ENCODE results near the gene PLTP. TPM values are rescaled to one million over a fixed set of nuclear protein-coding genes. Genes with fewer than 3 reads are reported as not detected.

The PLTP gene
- total RNA-seq, 1 experiment from 2014 or later, result 61.5 TPM

GRCh38 chr20:45913116-45913515 lies 1.2 kb upstream of the PLTP start:
- Histone ChIP-seq H3K79me2 (ENCODE audit: low read length) (no peaks in the 10 kb centered on the region), H3K9ac (ENCODE audit: low read length) (no peak overlapping the region), H3F3A (ENCODE audit: low read length, unreplicated experiment) (no peaks in the 10 kb centered on the region), H3K27me3 (ENCODE audit: low read length) (no peaks in the 10 kb centered on the region), H3K27ac (ENCODE audit: low read length) (no peak overlapping the region), H3K4me1 (ENCODE audit: insufficient read depth, low read length) (0 out of 2 replicates have a peak, but pooled peaks cover 9% of the 10 kb centered on the region), H3K9me2 (replicated peaks; ENCODE audit: low read length) (no peaks in the 10 kb centered on the region), H3K4me2 (ENCODE audit: low read length) (no peak overlapping the region), H2AFZ (ENCODE audit: low read length) (no peak overlapping the region), H3K36me3 (ENCODE audit: low read depth, low read length) (no peaks in the 10 kb centered on the region), H3K4me3 (ENCODE audit: low read length) (no peak overlapping the region), H3K9me3 (ENCODE audit: low read length) (no peaks in the 10 kb centered on the region), H4K20me1 (ENCODE audit: low read length) (no peaks in the 10 kb centered on the region)
- ChIA-PET POLR2A (ENCODE audit: unreplicated experiment) (no interaction called here), CTCF (no interaction called here)
- no peak for ATAC-seq
- TF ChIP-seq EZH2 (IDR thresholded peaks at IDR 0.05; ENCODE audit: low read length, unreplicated experiment) (no peak), CTCF (conservative IDR thresholded peaks at IDR 0.05; ENCODE audit: low read depth, low read length) (no peak), EZH2phosphoT487 (IDR thresholded peaks at IDR 0.05; ENCODE audit: borderline replicate concordance, low read length) (no peak)
- no peak for DNase-seq
- intact Hi-C loops (cut with micrococcal nuclease), result no loop called here
- BruUV-seq (replicated peaks), result no TSS peak

GRCh38 chr20:45912344-45912682 lies 358 bp upstream of the PLTP start:
- Histone ChIP-seq H4K20me1 (ENCODE audit: low read length) (no peaks in the 10 kb centered on the region), H2AFZ (ENCODE audit: low read length) (peak overlapping the region; percentile 53), H3F3A (ENCODE audit: low read length, unreplicated experiment) (no peaks in the 10 kb centered on the region), H3K36me3 (ENCODE audit: low read depth, low read length) (no peaks in the 10 kb centered on the region), H3K9me3 (ENCODE audit: low read length) (no peaks in the 10 kb centered on the region), H3K4me3 (ENCODE audit: low read length) (peak overlapping the region; percentile 65), H3K4me1 (ENCODE audit: insufficient read depth, low read length) (0 out of 2 replicates have a peak, but pooled peaks cover 9% of the 10 kb centered on the region), H3K27ac (ENCODE audit: low read length) (no peak overlapping the region), H3K4me2 (ENCODE audit: low read length) (peak overlapping the region; percentile 84), H3K9ac (ENCODE audit: low read length) (peak overlapping the region; percentile 63), H3K27me3 (ENCODE audit: low read length) (no peaks in the 10 kb centered on the region), H3K9me2 (replicated peaks; ENCODE audit: low read length) (no peaks in the 10 kb centered on the region), H3K79me2 (ENCODE audit: low read length) (no peaks in the 10 kb centered on the region)
- DNase-seq, result no peak
- ChIA-PET POLR2A (ENCODE audit: unreplicated experiment) (interaction anchor here (0.5 kb wide), 1 partner anchor 23 kb away, joined by 5 read pairs; no protein-coding TSS in a partner anchor), CTCF (no interaction called here)
- BruUV-seq (replicated peaks), result no TSS peak
- ATAC-seq, result no peak
- TF ChIP-seq EZH2 (IDR thresholded peaks at IDR 0.05; ENCODE audit: low read length, unreplicated experiment), result no peak
- no peak for TF ChIP-seq EZH2phosphoT487 (IDR thresholded peaks at IDR 0.05; ENCODE audit: borderline replicate concordance, low read length)
- no peak for TF ChIP-seq CTCF (conservative IDR thresholded peaks at IDR 0.05; ENCODE audit: low read depth, low read length)
- intact Hi-C loops (cut with micrococcal nuclease), result no loop called here

GRCh38 chr20:45910670-45911485 lies 1.1 kb downstream of the PLTP start:
- Histone ChIP-seq H4K20me1 (ENCODE audit: low read length) (no peaks in the 10 kb centered on the region), H3K4me1 (ENCODE audit: insufficient read depth, low read length) (peaks cover 15% of the 10 kb centered on the region), H3K27ac (ENCODE audit: low read length) (peak overlapping the region; percentile 35), H3K9ac (ENCODE audit: low read length) (peak overlapping the region; percentile 63), H3K4me2 (ENCODE audit: low read length) (peak overlapping the region; percentile 84), H3K79me2 (ENCODE audit: low read length) (no peaks in the 10 kb centered on the region), H3K36me3 (ENCODE audit: low read depth, low read length) (no peaks in the 10 kb centered on the region), H3K9me3 (ENCODE audit: low read length) (no peaks in the 10 kb centered on the region), H3K9me2 (replicated peaks; ENCODE audit: low read length) (no peaks in the 10 kb centered on the region), H3K4me3 (ENCODE audit: low read length) (peak overlapping the region; percentile 65), H2AFZ (ENCODE audit: low read length) (peak overlapping the region; percentile 53), H3K27me3 (ENCODE audit: low read length) (no peaks in the 10 kb centered on the region), H3F3A (ENCODE audit: low read length, unreplicated experiment) (peaks cover 4% of the 10 kb centered on the region)
- ATAC-seq, result peak; percentile 76
- TF ChIP-seq EZH2phosphoT487 (IDR thresholded peaks at IDR 0.05; ENCODE audit: borderline replicate concordance, low read length) (no peak), EZH2 (IDR thresholded peaks at IDR 0.05; ENCODE audit: low read length, unreplicated experiment) (no peak), CTCF (conservative IDR thresholded peaks at IDR 0.05; ENCODE audit: low read depth, low read length) (no peak)
- CTCF ChIA-PET, result no interaction called here
- BruUV-seq (replicated peaks), result no TSS peak
- peak; percentile 99 for DNase-seq
- POLR2A ChIA-PET (ENCODE audit: unreplicated experiment), result interaction anchor here (0.6 to 1.1 kb wide), 4 partner anchors 24 to 99 kb away, joined by 3 to 20 read pairs (median 14); no protein-coding TSS in a partner anchor
- intact Hi-C loops (cut with micrococcal nuclease), result no loop called here

Data from PC-3 (cell line).